Activated CD8-positive, alpha-beta memory T cell treated with anti-CD3 and anti-CD28 coated beads for 24 hours (primary cell): ENCODE data around the gene HSF2.
"Not testable (repeated sequence)": the region's sequence is repeated elsewhere in the genome, so short reads cannot be mapped to it uniquely, and the experiment has no call there.

Experiments
- DNase-seq: peaks from one replicate; pipeline ENCODE4 v3.0.0-alpha.2; 2020

Gene HSF2

DNA sequence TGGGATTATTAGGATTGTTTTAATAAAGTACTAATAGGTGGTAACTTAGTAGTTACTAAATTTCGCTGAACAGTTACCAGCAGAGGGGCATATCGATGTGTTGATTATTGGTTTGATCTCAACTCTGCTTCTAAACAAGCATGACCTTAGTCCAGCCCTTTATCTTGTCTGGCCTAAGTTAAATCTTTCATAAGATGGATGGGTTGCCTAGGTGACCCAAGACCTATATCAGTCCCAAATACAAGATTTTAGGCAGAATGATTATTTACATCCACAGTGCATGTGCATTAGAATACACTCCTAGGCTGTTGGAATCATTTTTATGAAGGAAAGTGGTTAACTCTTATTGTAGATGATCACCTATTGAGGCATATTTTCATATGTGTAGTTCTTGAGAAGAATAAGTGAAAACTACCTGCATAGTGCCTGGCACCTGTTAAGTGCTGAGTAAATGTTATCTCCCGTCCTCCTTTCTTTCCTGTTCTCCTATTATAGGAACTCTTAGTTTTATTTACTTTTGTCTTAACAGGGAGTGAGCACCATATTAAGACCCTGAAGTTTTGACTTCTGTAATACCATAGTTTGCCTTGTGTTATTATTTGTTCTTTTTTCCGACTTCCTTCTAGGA is 1.1 kb downstream of the HSF2 start:
- no peak for DNase-seq

DNA sequence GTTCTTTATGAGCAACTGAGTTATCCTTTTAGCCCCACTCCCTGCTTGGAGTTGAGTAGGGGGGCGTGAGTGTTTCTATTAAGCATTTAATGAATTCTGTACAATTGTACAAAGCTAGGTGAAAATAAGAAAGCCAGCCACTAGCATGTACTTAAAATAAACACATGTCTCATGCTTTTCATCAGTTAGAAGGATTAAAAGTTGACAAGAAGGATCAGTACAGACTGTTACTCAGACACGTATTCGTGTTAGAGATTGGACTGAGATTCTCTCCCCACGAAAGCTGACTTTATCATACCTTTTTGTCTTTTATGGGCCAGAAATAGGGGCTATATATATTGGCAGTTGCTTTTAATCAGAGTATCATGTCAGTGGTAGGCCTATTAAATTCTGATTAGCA is 1.7 kb downstream of the HSF2 start:
- DNase-seq = no peak

DNA sequence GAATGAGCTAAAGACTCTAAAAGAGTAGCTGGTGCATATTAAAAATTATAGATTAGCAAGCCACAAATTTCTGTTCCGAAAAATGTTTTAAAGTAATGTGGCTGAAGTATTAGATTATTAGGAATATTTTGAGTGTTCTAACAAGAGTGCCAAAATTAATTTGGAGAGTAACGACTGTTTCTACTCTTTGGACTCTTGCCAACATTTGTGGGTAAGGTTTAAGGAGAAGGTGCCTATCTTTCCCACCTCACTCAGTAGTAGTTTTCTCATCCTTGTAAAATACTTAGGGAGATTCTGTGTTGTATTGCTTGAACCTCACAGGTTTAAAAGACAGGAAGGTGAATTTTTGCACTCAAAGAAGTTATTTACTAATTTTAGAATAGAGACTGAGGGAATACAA is 5.0 kb downstream of the HSF2 start:
- no peak for DNase-seq

DNA sequence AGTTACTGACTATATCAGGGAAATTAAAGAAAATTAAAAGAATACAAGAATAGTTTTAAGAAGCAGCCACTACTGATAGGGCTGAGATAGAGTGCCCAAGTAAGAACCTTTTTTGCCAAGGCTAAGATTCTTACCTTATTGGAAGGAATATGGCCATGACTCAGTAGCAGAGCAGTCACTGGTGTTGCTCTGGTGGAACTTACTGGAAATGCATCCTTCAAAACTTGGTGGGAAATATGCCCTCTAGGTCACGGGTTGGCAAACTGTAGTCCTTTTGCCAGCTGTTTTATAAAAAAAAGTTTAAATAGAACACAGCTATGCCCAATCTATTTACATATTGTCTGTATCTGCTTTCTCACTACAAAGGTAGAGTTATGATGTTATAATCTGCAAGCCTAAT is 6.0 kb downstream of the HSF2 start:
- no peak for DNase-seq

DNA sequence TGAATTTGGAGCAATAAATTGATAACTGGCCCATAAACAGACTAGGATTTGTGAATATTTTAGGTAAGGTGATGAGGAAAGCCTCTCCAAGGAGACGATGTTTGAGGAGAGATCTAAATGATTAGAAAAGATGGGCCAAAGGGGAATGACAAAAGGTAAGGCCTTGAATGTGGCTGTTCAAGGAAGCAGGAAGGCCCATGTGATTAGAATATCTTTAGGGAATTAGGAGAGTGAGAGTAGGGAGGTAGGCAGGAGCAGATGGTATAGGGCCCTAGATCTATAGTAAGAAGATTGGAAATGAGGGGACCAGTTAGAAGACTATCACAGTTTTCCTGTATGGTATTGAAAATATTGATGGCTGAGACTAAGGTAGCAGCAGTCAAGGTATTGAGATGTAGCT is 6.7 kb downstream of the HSF2 start:
- no peak for DNase-seq

DNA sequence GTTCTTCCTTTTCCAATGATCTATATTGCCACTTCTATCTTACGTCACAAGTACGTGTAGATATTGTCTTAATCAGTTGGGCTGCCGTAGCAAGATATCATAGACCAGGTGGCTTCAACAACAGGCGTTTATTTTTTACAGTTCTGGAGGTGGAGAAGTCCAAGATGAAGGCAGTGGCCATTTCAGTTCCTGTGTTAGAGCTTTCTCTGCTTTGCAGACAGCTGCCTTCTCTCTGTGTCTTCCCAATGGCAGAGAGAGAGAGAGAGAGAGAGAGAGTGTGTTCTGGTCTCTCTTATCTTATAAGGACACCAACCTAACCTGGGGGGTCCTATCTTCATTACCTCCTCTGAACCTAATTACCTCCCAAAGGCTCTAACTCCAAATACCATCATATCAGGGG is 8.3 kb downstream of the HSF2 start:
- no peak for DNase-seq

DNA sequence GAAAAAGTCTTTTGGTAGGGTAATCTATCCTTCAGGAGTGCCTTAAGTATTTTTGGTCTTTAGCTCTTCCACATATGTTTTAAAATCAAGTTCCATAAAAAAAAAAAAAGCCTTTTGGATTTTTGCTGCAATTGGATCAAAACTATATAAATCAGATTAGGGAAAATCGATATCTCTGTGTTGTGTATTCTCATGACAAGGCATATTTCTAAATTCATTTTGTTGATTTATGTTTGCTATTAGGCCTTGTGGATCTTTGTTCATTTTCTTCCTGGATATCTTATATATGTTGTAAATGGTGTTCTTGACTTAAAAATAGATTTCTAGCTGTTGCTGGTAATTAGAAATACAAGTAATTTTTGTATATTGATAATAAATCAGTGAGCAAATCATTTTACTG is 8.8 kb downstream of the HSF2 start:
- DNase-seq = no peak

DNA sequence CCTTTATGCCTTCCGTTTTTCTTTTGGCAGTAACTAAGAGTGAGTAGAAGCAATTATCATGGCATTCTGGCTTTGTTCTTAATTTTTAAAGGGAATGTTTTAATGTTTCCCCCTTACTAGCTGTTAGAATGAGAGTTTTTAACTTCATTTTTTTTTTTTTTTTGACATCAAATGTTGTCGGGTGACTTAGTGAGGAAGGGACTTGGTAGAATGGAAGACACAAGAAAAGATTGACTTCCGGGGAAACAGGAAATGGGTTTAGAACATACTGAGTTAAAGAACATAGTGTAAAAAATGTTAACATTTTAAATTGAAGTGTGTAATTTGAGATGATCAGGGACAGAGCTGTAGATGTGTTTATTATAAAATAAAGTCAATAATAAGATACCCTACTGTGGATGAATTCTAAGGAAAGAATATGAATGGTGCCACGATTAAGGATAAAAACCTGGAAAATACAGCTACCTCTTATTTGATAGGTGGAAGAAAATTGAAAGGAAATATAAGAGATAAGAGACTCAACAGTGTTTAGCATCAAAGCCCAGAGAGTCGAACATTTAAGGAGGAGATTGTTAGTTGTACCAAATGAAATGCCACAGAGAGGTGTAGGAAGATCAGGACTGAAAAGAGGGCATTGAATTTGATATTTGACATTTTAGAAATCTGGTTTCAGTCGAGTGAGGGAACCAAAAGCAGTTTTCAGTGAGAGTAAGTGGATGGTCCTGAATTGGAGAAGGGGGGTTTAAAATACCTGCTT is 9.4 kb downstream of the HSF2 start:
- DNase-seq = no peak

DNA sequence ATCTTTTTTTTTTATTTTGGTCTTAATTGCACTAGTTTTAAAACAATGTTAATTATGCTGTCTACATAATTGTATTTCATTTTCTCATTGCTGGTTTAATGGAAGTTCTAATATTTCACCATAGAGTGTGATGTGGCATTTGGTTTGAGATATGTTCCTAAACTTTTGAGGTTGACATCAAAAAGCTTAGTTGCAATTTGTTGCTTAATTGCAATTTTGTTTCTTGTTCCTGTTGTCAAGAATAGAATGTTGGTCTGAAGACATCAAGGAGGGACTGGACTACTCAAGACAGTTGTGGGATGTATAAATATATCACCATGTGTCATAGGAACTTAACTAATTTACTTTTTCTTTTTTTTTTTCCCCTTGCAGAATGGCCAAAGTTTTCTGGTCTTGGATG is 12.5 kb downstream of the HSF2 start:
- DNase-seq = no peak

DNA sequence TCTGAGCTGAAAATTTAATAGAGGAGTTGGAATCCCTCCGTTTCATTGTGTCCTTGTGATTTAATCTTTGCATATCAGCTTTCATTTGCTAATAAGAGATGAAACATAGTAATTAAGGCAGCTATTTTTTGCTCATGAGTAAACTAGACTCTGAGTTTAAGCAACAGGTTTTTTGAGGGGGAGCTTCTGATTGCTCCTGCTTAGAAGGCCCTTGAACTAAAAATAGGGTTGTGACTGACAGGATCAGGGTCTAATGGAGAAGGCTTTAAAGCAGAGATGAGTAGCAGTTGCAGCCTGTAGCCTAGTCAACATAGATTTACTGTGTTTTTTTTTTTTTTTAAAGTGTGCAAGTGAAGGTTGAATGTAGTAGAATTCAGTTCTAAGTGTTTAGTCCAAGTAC is 17.4 kb downstream of the HSF2 start:
- DNase-seq = no peak

DNA sequence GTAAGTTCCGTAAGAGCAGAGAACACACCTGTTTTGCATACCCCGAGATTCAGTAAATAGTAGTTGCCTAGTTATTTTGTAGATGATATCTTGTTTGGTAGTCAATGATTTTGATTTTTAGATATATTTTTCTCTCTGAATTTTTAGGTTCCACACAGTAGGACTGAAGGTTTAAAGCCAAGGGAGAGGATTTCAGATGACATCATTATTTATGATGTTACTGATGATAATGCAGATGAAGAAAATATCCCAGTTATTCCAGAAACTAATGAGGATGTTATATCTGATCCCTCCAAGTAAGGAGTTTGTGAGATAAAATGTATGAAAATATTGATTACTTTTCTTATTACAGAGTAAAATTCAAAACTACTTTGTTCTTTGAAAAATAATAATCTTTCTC is 22.6 kb downstream of the HSF2 start:
- DNase-seq = no peak

DNA sequence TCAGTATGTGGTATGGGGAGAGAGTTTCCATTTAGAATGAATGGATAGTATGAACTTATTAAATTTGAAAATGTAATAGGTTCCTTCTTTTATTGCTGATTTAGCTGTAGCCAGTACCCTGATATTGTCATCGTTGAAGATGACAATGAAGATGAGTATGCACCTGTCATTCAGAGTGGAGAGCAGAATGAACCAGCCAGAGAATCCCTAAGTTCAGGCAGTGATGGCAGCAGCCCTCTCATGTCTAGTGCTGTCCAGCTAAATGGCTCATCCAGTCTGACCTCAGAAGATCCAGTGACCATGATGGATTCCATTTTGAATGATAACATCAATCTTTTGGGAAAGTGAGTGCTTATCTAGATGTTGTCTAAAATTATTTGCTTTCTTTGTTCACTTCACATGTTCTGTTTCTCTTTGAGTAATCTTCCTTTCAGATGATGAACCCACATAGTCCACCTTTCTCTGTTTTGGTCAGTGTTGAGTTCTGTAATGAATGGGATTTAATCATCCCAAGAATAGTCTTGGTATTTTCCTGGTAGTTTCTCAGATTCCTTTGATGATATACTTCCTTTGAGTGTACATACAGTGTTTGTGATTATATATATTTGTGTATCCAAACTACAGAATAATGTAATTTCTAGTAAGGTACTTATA is 23.3 kb downstream of the HSF2 start:
- no peak for DNase-seq

DNA sequence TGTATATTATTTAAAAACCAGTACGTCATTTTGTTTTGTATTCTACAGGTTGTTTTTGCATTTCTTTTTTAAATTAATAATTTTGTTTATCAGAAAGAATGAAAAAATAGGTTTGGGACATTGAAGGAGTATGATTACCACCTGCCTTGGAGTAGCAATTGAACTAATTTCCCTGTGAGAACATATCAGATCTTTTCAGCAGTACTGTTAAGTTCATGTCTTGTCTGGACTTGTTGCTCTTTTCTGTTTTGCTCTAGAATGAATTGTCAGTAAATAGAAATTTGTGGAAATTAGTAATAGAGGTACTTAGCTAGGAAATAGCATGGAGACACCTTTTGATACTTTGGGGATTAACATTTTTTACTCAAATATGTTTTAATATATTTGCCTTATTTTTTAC is 24.3 kb downstream of the HSF2 start:
- DNase-seq = no peak

DNA sequence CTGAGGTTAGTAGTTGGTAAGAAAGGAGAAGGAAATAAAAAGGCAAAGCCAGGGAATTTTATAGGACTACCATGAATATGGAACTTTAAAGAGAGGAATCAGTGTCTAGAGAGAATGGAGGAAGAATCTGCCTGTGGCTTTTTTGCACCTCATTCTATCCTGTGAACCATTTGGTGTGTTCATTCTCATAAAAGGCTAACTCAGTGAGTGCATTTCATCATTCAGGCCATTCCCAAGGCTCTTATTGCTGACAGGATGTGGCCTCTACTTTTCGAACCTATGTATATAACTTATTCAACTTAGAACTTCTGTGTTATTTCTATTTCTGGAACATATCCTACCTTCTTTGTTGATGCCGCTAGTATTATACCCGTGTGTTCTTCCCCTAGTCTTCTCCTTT is 27.1 kb downstream of the HSF2 start:
- DNase-seq = no peak

DNA sequence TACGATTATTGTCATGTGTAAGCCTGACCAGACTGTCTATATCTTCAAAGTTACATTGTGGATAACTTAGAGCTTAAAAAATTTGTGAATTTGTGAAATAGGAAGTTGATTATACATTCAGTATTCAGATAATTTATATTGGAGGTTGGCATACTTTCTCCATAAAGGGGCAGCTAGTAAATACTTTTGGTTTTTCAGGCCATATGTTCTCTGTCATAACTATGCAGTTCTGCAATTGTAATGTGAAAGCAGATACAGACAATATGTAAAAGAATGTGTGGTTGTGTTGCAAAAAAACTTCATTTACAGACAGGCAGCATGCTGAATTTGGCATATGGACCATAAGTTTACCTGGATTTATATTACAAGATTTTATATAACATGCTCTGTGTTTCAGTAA is 29.3 kb downstream of the HSF2 start:
- no peak for DNase-seq

DNA sequence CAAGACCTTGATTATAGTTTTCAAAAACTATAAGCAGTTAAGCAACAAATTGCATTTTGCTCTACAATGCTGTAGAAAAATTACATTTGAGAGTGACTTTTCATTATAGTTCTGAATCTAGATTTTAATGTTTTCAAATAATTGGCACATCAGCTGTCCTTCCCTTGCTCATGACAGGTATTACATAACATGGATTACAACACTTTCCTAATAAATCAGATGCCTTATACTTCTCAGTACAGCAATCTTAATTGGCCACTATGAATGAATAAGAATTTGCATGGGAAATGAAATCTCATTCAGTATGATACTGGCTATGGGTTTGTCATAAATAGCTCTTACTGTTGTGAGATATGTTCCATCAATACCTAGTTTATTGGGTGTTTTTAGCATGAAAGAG is 29.9 kb downstream of the HSF2 start:
- no peak for DNase-seq

DNA sequence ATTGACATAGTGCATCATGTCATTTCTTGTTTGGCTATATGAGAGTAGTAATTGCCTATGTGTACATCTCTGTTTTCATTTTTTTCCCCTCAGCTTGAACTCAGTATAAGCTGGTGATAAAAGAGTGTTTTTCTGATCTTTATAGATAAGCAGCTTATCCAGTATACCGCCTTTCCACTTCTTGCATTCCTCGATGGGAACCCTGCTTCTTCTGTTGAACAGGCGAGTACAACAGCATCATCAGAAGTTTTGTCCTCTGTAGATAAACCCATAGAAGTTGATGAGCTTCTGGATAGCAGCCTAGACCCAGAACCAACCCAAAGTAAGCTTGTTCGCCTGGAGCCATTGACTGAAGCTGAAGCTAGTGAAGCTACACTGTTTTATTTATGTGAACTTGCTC is 32.3 kb downstream of the HSF2 start:
- DNase-seq = no peak

DNA sequence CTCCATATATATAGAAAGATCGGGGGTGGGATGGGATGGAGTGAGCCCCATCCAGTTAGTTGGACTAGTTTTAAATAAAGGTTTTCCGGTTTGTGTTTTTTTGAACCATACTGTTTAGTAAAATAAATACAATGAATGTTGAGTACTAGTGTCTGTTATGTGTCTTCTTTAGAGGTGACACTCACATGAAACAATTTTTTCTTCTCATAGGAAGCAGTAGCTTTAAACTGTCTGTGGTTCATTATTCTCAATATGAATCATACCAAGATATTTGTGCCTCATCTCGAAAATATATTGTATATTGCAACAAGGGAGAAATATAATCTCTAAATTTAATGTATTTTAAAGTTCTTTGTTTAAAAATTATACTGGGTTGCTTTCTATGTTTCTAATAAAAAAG is 33.4 kb downstream of the HSF2 start:
- no peak for DNase-seq

DNA sequence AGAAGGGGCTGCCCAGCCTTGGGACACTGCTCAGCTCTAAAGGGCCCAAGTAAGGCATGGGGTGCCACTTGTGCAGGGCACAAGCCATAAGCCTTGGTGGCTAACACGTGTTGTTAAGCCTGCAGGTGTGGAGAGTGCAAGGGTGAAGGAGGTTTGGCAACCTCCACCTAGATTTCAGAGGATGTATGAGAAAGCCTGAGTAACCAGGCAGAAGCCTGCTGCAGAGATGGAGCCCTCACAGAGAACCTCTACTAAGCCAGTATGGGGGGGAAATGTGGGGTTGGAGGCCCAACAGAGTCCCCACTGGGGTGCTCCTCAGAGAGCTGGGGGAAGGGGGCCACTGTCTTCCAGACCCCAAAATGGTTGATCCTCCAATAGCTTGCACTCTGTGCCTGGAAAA is 39.5 kb downstream of the HSF2 start:
- no peak for DNase-seq

DNA sequence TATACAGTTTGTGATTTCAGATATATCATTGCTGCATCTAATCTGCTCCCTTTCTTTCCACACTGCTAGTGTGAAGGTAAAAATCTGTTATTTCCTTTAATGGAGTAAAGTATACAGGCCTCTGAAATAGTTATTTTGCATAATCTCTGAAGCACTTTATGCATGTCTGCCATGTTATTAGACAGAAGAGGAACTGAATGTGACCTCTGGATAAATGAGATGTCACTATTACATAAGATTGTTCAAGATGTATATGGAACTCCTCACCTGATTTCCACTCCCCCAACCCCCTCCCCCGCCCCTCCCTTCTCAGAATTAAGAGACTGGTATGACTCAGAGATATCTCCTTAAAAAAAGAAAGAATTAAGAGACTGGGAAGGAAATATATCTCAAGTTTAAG is 45.8 kb downstream of the HSF2 start:
- DNase-seq = no peak

DNA sequence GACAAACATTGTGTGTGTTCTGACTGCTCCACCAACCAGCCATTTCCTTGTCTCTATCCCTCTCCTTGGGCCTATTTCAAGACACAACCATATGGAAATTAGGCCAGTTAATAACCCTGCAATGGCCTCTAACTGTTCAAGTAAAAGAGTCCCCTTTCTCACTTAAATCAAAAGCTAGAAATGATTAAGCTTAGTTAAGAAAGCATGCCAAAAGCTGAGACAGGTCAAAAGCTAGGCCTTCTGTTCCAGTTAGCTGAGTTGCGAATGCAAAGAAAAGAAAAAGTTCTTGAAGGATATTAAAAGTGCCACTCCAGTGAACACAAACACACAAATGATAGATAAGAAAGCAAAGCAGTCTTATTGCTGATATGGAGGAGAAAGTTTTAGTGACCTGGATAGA is 49.6 kb downstream of the HSF2 start:
- DNase-seq = no peak

DNA sequence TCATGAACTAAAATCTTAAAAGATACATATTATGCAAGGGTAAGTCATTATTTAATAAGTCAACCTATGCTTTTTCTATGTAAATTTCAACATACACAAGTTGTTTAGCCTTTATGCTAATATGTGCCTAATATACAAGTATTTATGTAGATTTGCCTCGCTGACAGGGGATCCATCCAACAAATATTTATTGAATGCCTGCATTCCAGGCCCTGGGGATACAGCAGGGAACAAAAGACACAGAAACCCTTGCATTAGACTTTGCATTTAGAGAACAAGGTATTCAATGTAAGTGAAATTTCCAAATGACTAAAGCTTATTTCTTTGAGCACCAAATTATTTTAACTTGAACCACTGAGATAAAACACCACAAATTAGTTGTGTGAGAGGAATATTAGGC is 53.1 kb downstream of the HSF2 start:
- no peak for DNase-seq

DNA sequence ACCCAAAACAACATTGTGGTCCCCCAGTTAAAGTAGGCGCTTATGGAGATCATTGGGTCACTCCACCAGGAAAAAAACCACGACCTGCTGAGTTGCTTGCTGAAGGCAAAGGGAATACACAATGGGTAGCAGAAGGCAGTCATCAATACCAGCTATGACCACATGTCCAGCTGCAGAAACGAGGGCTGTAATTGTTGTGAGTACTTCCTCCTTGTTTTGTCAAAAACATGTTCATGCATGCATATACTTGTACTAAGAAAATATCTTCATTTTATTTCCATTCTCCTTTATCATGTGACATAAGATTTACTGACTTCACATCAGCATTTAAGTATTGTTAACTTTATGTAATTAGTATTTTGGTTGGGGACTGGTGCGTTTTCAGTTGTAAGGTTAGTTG is 55.2 kb downstream of the HSF2 start:
- DNase-seq = no peak

DNA sequence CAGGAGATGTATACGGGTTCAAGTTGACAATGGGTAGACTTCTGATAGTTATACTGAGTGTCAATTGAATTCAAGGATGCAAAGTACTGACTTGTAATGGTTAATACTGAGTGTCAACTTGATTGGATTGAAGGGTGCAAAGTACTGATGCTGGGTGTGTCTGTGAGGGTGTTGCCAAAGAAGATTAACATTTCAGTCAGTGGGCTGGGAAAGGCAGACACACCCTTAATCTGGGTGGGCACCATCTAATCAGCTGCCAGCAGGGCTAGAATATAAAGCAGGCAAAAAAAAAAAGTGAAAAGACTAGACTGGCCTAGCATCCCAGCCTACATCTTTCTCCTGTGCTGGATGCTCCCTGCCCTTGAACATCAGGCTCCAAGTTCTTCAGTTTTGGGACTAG is 55.7 kb downstream of the HSF2 start:
- not testable (repeated sequence) for DNase-seq

DNA sequence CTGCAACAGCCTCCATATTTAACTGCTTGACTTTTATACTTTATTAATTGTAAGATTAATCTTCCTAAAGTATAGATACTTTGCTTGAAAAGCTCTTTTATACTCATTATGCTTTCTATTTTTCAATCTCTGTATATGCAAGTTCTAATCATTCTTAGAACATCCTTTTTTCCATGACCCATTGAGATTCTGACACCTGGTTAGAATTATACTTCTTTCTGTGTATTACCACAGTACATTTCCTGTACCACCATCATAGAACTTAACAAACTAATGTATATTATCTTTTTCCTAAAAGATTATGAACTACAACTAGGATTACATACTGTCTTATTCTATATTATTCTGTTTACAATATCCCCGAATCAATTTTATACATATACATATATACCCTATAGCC is 58.6 kb downstream of the HSF2 start:
- DNase-seq = no peak
